Endothelial cell of umbilical vein (primary cell): ENCODE data around the gene RNMT. TPM values are rescaled to one million over a fixed set of nuclear protein-coding genes. Genes with fewer than 3 reads are reported as not detected.

ENCODE experiments used
- BruUV-seq: library from RNA; stranded (reverse); fragments of 400-500 nt; replicated peaks from 2 replicates; lab custom pipeline; 2021; lab: Mats Ljungman, UMichigan
- CTCF ChIA-PET: fragments of 300-600, 350-600 bp; sonication (Branson Sonifier 250); formaldehyde crosslinking; loops from one replicate; lab custom pipeline; 2021; ENCODE audit warnings: antibody characterized with exemption, inconsistent platforms; lab: Charles Lee
- POLR2A ChIA-PET: fragments of 300-600, 350-600 bp; sonication (Branson Sonifier 250); formaldehyde crosslinking; loops from one replicate; lab custom pipeline; 2021; ENCODE audit warnings: antibody characterized with exemption, inconsistent platforms; lab: Charles Lee
- DNase-seq: peaks from one replicate; pipeline ENCODE4 v3.0.0-alpha.2; 2011; ENCODE audit warnings: low read depth, low spot score
- FAIRE-seq: peaks from 2 replicates; lab custom pipeline; 2011; peaks lifted over from hg19 to GRCh38; lab: Jason Lieb, UNC
- H2AFZ ChIP-seq: 2 replicates; pipeline ENCODE4 v1.6.0; 2012; ENCODE audit warnings: low read depth, low read length, control low read depth, inconsistent platforms
- H3K27ac ChIP-seq: 2 replicates; pipeline ENCODE4 v1.5.1; 2011; ENCODE audit warnings: low read depth, mild to moderate bottlenecking, control low read depth, low read length, moderate library complexity; ENCODE audit not compliant: insufficient read depth
- H3K27me3 ChIP-seq, 2 experiments: 2 replicates each; pipeline versions ENCODE4 v1.6.0 to v1.6.1; 2011; ENCODE audit warnings: low read length in 2 of 2, mixed read lengths in 1 of 2; ENCODE audit not compliant: control insufficient read depth in 2 of 2, insufficient read depth in 2 of 2
- H3K36me3 ChIP-seq, 2 experiments: 2 replicates in 1 of 2; 3 replicates in 1 of 2; pipeline ENCODE4 v1.5.1; 2011; ENCODE audit warnings: low read length in 2 of 2, mild to moderate bottlenecking in 1 of 2, moderate library complexity in 1 of 2; ENCODE audit not compliant: control insufficient read depth in 2 of 2, insufficient read depth in 2 of 2; ENCODE audit errors: extremely low read depth in 1 of 2
- H3K4me1 ChIP-seq: 3 replicates; pipeline ENCODE4 v1.5.1; 2011; ENCODE audit warnings: mild to moderate bottlenecking, low read length; ENCODE audit not compliant: control insufficient read depth, insufficient read depth; ENCODE audit errors: extremely low read depth
- H3K4me2 ChIP-seq: 2 replicates; pipeline ENCODE4 v1.6.1; 2011; ENCODE audit warnings: low read length, control low read depth, mixed read lengths; ENCODE audit not compliant: insufficient read depth
- H3K4me3 ChIP-seq, 3 experiments: fragments of 200-600 bp in 1 of 3; sonication (generic), shearing (Covaris generic) in 1 of 3; replicated peaks in 1 of 3; 2 replicates each; pipeline ENCODE4 v1.5.1; 2011 to 2016; ENCODE audit warnings: control low read depth in 3 of 3, low read length in 3 of 3, mild to moderate bottlenecking in 2 of 3, inconsistent platforms in 1 of 3, low read depth in 1 of 3, moderate library complexity in 1 of 3; ENCODE audit not compliant: insufficient read depth in 1 of 3
- H3K79me2 ChIP-seq: 2 replicates; pipeline ENCODE4 v1.6.0; 2012; ENCODE audit warnings: low read length, inconsistent platforms; ENCODE audit not compliant: control insufficient read depth, insufficient read depth
- H3K9ac ChIP-seq: replicated peaks from 2 replicates; pipeline ENCODE3; 2011; ENCODE audit warnings: low read length, control low read depth; ENCODE audit not compliant: insufficient read depth; ENCODE audit errors: extremely low read depth
- H3K9me1 ChIP-seq: replicated peaks from 3 replicates; pipeline ENCODE4 v1.6.0; 2011; ENCODE audit warnings: mild to moderate bottlenecking, low read length; ENCODE audit not compliant: control insufficient read depth, insufficient read depth; ENCODE audit errors: extremely low read depth
- H3K9me3 ChIP-seq: replicated peaks from 2 replicates; pipeline ENCODE4 v1.5.1; 2012; ENCODE audit warnings: low read length, inconsistent platforms; ENCODE audit not compliant: control insufficient read depth, insufficient read depth
- H4K20me1 ChIP-seq: replicated peaks from 2 replicates; pipeline ENCODE3; 2011; ENCODE audit warnings: mild to moderate bottlenecking, low read length; ENCODE audit not compliant: control insufficient read depth, insufficient read depth; ENCODE audit errors: extremely low read depth
- EZH2 ChIP-seq: IDR thresholded peaks from 2 replicates; pipeline ENCODE4 v1.6.1; 2012; ENCODE audit warnings: borderline replicate concordance, low read depth, mild to moderate bottlenecking, moderate library complexity, low read length, inconsistent platforms; ENCODE audit not compliant: severe bottlenecking
- FOS ChIP-seq: IDR thresholded peaks from 2 replicates; pipeline ENCODE4 v1.6.1; 2011; ENCODE audit warnings: mild to moderate bottlenecking, low read length, moderate library complexity, borderline replicate concordance; ENCODE audit not compliant: insufficient read depth
- GATA2 ChIP-seq: IDR thresholded peaks from 2 replicates; pipeline ENCODE4 v1.7.0; 2011; ENCODE audit warnings: low read depth, mild to moderate bottlenecking, moderate library complexity, mixed read lengths, low read length; ENCODE audit not compliant: insufficient read length, insufficient read depth
- JUN ChIP-seq: IDR thresholded peaks from 2 replicates; pipeline ENCODE4 v1.6.1; 2011; ENCODE audit warnings: borderline replicate concordance, low read depth; ENCODE audit not compliant: insufficient read length, insufficient read depth
- MYC ChIP-seq: IDR thresholded peaks from one replicate; pipeline ENCODE4 v1.6.1; 2011; ENCODE audit warnings: mild to moderate bottlenecking, low read depth, low read length
- POLR2A ChIP-seq: IDR thresholded peaks from 2 replicates; pipeline ENCODE4 v1.6.1; 2012; ENCODE audit warnings: low read depth, mild to moderate bottlenecking, control low read depth, low read length
- POLR2AphosphoS5 ChIP-seq: IDR thresholded peaks from 2 replicates; pipeline ENCODE4 v1.6.1; 2012; ENCODE audit warnings: low read depth, mild to moderate bottlenecking, control low read depth, low read length, moderate library complexity; ENCODE audit not compliant: insufficient read depth
- dilution Hi-C: fragments of 300-500 bp; cut with MboI; formaldehyde crosslinking; loops from one replicate; pipeline ENCODE4 v1.15.0; 2019; ENCODE audit warnings: low sequenced_read_pairs; ENCODE audit not compliant: extremely low pct_ligation_motif_present
- intact Hi-C: fragments of 100-400 bp; cut with micrococcal nuclease; formaldehyde crosslinking; loops from one replicate; pipeline ENCODE4 v1.10.0; 2022
- polyA plus RNA-seq, 4 experiments: library from polyadenylated mRNA; depleted of rRNA in 3 of 4; stranded (reverse) in 3 of 4; unstranded in 1 of 4; fragments of >200 nt; gene quantifications; 2 replicates each; pipeline versions ENCODE4 v1.2.1 to v1.2.3, GENCODE V29; 2011 to 2012; ENCODE audit warnings: missing spikeins in 1 of 4
- total RNA-seq: library from RNA; stranded (reverse); gene quantifications from 2 replicates; pipeline ENCODE4 v1.2.3, GENCODE V29; 2021
- TF ChIP-seq, protein P1 (sequence below): IDR thresholded peaks from 2 replicates; pipeline ENCODE4 v1.6.1; 2011; ENCODE audit not compliant: insufficient read depth, insufficient read length
- TF ChIP-seq, protein P2 (sequence below), 2 donors: IDR thresholded peaks; 1 replicate in 1 of 2; 2 replicates in 1 of 2; pipeline ENCODE4 v1.5.1; 2011; ENCODE audit warnings: low read length in 2 of 2, mild to moderate bottlenecking in 2 of 2, moderate library complexity in 2 of 2, control low read depth in 1 of 2, inconsistent platforms in 1 of 2, low read depth in 1 of 2; ENCODE audit not compliant: insufficient read depth in 1 of 2; ENCODE audit errors: extremely low read depth in 1 of 2

The RNMT gene
- total and polyA plus RNA-seq, 2 donors (not counting 3 experiments of a cell fraction or from before 2014, with no cell fraction given), result 9.8 to 29.5 TPM

DNA sequence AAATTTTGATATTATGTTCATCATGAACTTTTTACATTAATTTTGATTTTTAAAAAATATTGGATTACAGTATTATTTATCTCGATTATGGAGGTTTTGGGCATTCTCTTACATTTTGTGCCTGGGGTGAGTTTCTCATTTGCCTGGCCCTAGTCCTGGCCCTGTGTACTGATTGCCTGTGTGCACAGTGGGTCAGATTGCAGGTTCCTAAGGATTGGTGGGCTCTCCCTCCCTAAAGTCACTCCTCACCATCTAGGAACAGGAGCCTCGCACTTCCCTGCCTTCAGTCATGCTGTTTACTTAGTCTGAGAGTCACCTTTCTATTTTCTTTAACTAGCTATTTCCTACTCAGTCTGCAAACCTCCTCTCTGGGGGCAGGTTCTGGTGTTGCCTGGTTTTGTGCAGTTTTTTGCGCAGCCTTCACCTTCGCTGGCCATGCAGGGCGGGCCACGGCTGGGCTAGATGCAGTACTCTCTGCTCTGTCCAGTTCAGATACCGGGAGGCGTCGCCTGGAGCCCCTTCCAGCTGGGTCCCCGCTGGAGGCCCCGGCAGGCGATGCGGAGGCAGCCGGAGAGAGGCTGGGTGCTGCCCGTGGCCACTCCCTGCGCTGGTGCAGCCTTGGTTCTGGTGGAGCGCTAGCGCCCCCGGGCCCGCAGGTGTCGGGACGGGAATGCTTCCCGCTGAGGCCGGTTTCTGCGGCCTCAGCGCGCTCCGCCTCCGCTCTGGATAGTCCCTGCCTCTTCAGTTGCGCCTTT, 74.2 kb downstream of the RNMT start:
- DNase-seq (peak; percentile 61), FAIRE-seq (peak; percentile 72)
- H3K36me3 ChIP-seq, result no peaks in the 10 kb centered on the region
- POLR2A ChIA-PET, result no interaction called here
- H3K27me3 ChIP-seq, result peaks cover 3 to 10% of the 10 kb centered on the region in 2 experiments
- H3K4me3 ChIP-seq, result peak overlapping the region in 1 of 3 experiments; percentile 37
- no peaks in the 10 kb centered on the region for H3K79me2 ChIP-seq
- TF ChIP-seq FOS (peak; percentile 17), POLR2A (no peak), EZH2 (peak; percentile 42), JUN (no peak), POLR2AphosphoS5 (peak; percentile 30), GATA2 (no peak), MYC (no peak)
- TF ChIP-seq, protein P1, sequence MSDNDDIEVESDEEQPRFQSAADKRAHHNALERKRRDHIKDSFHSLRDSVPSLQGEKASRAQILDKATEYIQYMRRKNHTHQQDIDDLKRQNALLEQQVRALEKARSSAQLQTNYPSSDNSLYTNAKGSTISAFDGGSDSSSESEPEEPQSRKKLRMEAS, result no peak
- TF ChIP-seq, protein P2, sequence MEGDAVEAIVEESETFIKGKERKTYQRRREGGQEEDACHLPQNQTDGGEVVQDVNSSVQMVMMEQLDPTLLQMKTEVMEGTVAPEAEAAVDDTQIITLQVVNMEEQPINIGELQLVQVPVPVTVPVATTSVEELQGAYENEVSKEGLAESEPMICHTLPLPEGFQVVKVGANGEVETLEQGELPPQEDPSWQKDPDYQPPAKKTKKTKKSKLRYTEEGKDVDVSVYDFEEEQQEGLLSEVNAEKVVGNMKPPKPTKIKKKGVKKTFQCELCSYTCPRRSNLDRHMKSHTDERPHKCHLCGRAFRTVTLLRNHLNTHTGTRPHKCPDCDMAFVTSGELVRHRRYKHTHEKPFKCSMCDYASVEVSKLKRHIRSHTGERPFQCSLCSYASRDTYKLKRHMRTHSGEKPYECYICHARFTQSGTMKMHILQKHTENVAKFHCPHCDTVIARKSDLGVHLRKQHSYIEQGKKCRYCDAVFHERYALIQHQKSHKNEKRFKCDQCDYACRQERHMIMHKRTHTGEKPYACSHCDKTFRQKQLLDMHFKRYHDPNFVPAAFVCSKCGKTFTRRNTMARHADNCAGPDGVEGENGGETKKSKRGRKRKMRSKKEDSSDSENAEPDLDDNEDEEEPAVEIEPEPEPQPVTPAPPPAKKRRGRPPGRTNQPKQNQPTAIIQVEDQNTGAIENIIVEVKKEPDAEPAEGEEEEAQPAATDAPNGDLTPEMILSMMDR (IDR thresholded peaks at IDR 0.05; ENCODE audit: extremely low read depth in 1 of 2, insufficient read depth in 1 of 2, low read depth in 1 of 2, low read length in 2 of 2), result peak; percentile 57 to 78
- intact Hi-C loops (loop anchor here (1.0 to 10.0 kb wide), 4 partner anchors 242 to 583 kb away; partner anchors contain the start of gene LDLRAD4), dilution Hi-C loops (no loop called here)
- H2AFZ ChIP-seq, result peak overlapping the region; percentile 49
- peaks cover 24% of the 10 kb centered on the region for H3K4me1 ChIP-seq
- H3K27ac ChIP-seq, result no peak overlapping the region
- H4K20me1 ChIP-seq, result no peaks in the 10 kb centered on the region
- no TSS peak for BruUV-seq
- H3K9me3 ChIP-seq, result no peaks in the 10 kb centered on the region
- H3K4me2 ChIP-seq, result peak overlapping the region; percentile 71
- no peak overlapping the region for H3K9ac ChIP-seq
- CTCF ChIA-PET, result interaction anchor here (0.9 to 1.7 kb wide), 5 partner anchors 12 to 585 kb away, joined by 3 to 7 read pairs (median 4); no protein-coding TSS in a partner anchor
- H3K9me1 ChIP-seq, result no peaks in the 10 kb centered on the region
